ENCODE results near the gene RACGAP1. TPM values are rescaled to one million over a fixed set of nuclear protein-coding genes. Genes with fewer than 3 reads are reported as not detected.

Gene RACGAP1
- total RNA-seq, 1 experiment from 2014 or later = 112 TPM

GRCh38 chr12:49945394-49946080, 79.8 kb downstream of the RACGAP1 start:
- intact Hi-C loops (cut with micrococcal nuclease; ENCODE audit: unreplicated experiment) = loop anchor here (2.0 kb wide), 1 partner anchor 21 kb away; no protein-coding TSS in a partner anchor
- ChIA-PET CTCF (interaction anchor here (0.7 to 1.9 kb wide), 10 partner anchors 9 to 125 kb away, joined by 3 to 12 read pairs (median 4); no protein-coding TSS in a partner anchor), POLR2A (ENCODE audit: unreplicated experiment) (no interaction called here)
- Histone ChIP-seq H3K9me2 (ENCODE audit: insufficient read depth) (no peaks in the 10 kb centered on the region), H3F3A (ENCODE audit: insufficient read depth, low read depth) (peaks cover 17% of the 10 kb centered on the region; the same call in 1 of the 2 replicates), H3K4me2 (peak overlapping the region; percentile 24), H4K20me1 (ENCODE audit: insufficient read depth) (no peaks in the 10 kb centered on the region), H3K4me1 (replicated peaks; ENCODE audit: insufficient read depth) (peaks cover 29% of the 10 kb centered on the region), H3K27ac (no peak overlapping the region), H3K27me3 (ENCODE audit: insufficient read depth, low read depth) (no peaks in the 10 kb centered on the region), H3K9me3 (ENCODE audit: insufficient read depth, low read depth) (no peaks in the 10 kb centered on the region), H2AFZ (no peak overlapping the region), H3K79me2 (ENCODE audit: low read depth) (no peaks in the 10 kb centered on the region), H3K36me3 (ENCODE audit: low read depth) (no peaks in the 10 kb centered on the region), H3K4me3 (no peak overlapping the region)
- DNase-seq = peak; percentile 62 to 78
- TF ChIP-seq EZH2 (IDR thresholded peaks at IDR 0.05; ENCODE audit: low read depth) (no peak), CTCF (conservative IDR thresholded peaks at IDR 0.05) (peak; percentile 82)
- BruUV-seq (replicated peaks) = no TSS peak

- H2AFZ ChIP-seq = no peak overlapping the region
- TF ChIP-seq EZH2 (IDR thresholded peaks at IDR 0.05; ENCODE audit: low read depth) = no peak
- H3K79me2 ChIP-seq (ENCODE audit: low read depth) = no peaks in the 10 kb centered on the region
- intact Hi-C loops (cut with micrococcal nuclease; ENCODE audit: unreplicated experiment) = loop anchor here (2.0 kb wide), 1 partner anchor 22 kb away; no protein-coding TSS in a partner anchor
- H3K36me3 ChIP-seq (ENCODE audit: low read depth) = no peaks in the 10 kb centered on the region
- H3K4me3 ChIP-seq = no peak overlapping the region
- ChIA-PET CTCF (interaction anchor here (1.3 to 1.7 kb wide), 2 partner anchors 18 to 126 kb away, joined by 4 to 12 read pairs; no protein-coding TSS in a partner anchor), POLR2A (ENCODE audit: unreplicated experiment) (no interaction called here)
- no peaks in the 10 kb centered on the region for H3K27me3 ChIP-seq (ENCODE audit: insufficient read depth, low read depth)
- H3K4me2 ChIP-seq = no peak overlapping the region
- no peak for DNase-seq
- H3K27ac ChIP-seq = no peak overlapping the region
- no peaks in the 10 kb centered on the region for H3K9me2 ChIP-seq (ENCODE audit: insufficient read depth)
- no peaks in the 10 kb centered on the region for H3K9me3 ChIP-seq (ENCODE audit: insufficient read depth, low read depth)
- H4K20me1 ChIP-seq (ENCODE audit: insufficient read depth) = no peaks in the 10 kb centered on the region
- BruUV-seq (replicated peaks) = no TSS peak
- H3K4me1 ChIP-seq (replicated peaks; ENCODE audit: insufficient read depth) = peaks cover 29% of the 10 kb centered on the region
- H3F3A ChIP-seq (ENCODE audit: insufficient read depth, low read depth) = peaks cover 17% of the 10 kb centered on the region; the same call in 1 of the 2 replicates
Measured at GRCh38 chr12:49944718-49945117, 80.6 kb downstream of the RACGAP1 start.

GRCh38 chr12:49944046-49944445, 81.2 kb downstream of the RACGAP1 start:
- Histone ChIP-seq H2AFZ (no peak overlapping the region), H3K4me3 (no peak overlapping the region), H3K36me3 (ENCODE audit: low read depth) (no peaks in the 10 kb centered on the region), H3F3A (ENCODE audit: insufficient read depth, low read depth) (peaks cover 17% of the 10 kb centered on the region; the same call in 1 of the 2 replicates), H3K27ac (no peak overlapping the region), H4K20me1 (ENCODE audit: insufficient read depth) (no peaks in the 10 kb centered on the region), H3K79me2 (ENCODE audit: low read depth) (no peaks in the 10 kb centered on the region), H3K9me3 (ENCODE audit: insufficient read depth, low read depth) (no peaks in the 10 kb centered on the region), H3K9me2 (ENCODE audit: insufficient read depth) (no peaks in the 10 kb centered on the region), H3K4me2 (no peak overlapping the region), H3K4me1 (replicated peaks; ENCODE audit: insufficient read depth) (peaks cover 29% of the 10 kb centered on the region), H3K27me3 (ENCODE audit: insufficient read depth, low read depth) (no peaks in the 10 kb centered on the region)
- intact Hi-C loops (cut with micrococcal nuclease; ENCODE audit: unreplicated experiment) = loop anchor here (2.0 kb wide), 1 partner anchor 23 kb away; no protein-coding TSS in a partner anchor
- TF ChIP-seq EZH2 (IDR thresholded peaks at IDR 0.05; ENCODE audit: low read depth) = no peak
- TF ChIP-seq CTCF (conservative IDR thresholded peaks at IDR 0.05) = no peak
- BruUV-seq (replicated peaks) = no TSS peak
- ChIA-PET CTCF (interaction anchor here (0.5 to 0.6 kb wide), 2 partner anchors 61 to 224 kb away, joined by 3 to 11 read pairs; no protein-coding TSS in a partner anchor), POLR2A (ENCODE audit: unreplicated experiment) (interaction anchor here (0.7 kb wide), 1 partner anchor 56 kb away, joined by 5 read pairs; no protein-coding TSS in a partner anchor)
- DNase-seq = no peak

Measured in PC-9 (cell line).